PFSK-1 (cell line): ENCODE measurements around the gene WDR43.

Source experiments
- FOXP2 ChIP-seq: optimal IDR thresholded peaks from 2 replicates; pipeline ENCODE3; 2011; ENCODE audit warnings: borderline replicate concordance, control low read depth, inconsistent platforms; ENCODE audit not compliant: insufficient read depth; ENCODE audit errors: extremely low read length, extremely low read depth
- POLR2AphosphoS5 ChIP-seq: IDR thresholded peaks from 2 replicates; pipeline ENCODE4 v1.6.1; 2012; ENCODE audit warnings: low read depth, mild to moderate bottlenecking, control low read depth, low read length, moderate library complexity
- SIN3A ChIP-seq: IDR thresholded peaks from 2 replicates; pipeline ENCODE4 v1.6.1; 2012; ENCODE audit warnings: mild to moderate bottlenecking, low read length, moderate library complexity, borderline replicate concordance; ENCODE audit not compliant: insufficient read depth
- TAF1 ChIP-seq: IDR thresholded peaks from 2 replicates; pipeline ENCODE4 v1.6.1; 2012; ENCODE audit warnings: low read length, control low read depth, borderline replicate concordance; ENCODE audit not compliant: insufficient read depth
- TF ChIP-seq, protein P1 (sequence below), 2 experiments: IDR thresholded peaks; 2 replicates each; pipeline versions ENCODE4 v1.6.1 to v1.8.0; 2011 to 2012; ENCODE audit warnings: low read depth in 2 of 2, low read length in 2 of 2, control low read depth in 1 of 2, inconsistent platforms in 1 of 2, mild to moderate bottlenecking in 1 of 2, moderate library complexity in 1 of 2; ENCODE audit not compliant: insufficient read depth in 1 of 2

Gene WDR43

DNA sequence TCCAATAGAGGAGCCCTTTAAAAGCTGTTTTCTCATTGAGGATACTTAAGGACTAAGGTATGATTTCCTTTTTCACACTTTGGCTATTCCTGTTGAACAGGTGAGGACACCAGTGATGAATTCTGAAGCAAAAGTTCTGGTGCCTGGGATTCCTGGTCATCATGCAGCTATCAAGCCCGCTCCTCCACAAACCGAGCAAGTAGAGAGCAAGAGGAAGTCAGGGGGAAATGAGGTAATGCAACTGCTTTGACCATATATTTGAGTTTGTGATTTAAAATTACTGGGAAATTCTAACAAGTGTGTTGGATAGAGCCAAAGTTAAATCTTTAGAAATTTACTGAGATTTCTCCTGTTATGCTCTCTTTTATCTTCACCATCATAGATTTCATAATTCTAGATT is 33.0 kb downstream of the WDR43 start:
- TF ChIP-seq, protein P1, sequence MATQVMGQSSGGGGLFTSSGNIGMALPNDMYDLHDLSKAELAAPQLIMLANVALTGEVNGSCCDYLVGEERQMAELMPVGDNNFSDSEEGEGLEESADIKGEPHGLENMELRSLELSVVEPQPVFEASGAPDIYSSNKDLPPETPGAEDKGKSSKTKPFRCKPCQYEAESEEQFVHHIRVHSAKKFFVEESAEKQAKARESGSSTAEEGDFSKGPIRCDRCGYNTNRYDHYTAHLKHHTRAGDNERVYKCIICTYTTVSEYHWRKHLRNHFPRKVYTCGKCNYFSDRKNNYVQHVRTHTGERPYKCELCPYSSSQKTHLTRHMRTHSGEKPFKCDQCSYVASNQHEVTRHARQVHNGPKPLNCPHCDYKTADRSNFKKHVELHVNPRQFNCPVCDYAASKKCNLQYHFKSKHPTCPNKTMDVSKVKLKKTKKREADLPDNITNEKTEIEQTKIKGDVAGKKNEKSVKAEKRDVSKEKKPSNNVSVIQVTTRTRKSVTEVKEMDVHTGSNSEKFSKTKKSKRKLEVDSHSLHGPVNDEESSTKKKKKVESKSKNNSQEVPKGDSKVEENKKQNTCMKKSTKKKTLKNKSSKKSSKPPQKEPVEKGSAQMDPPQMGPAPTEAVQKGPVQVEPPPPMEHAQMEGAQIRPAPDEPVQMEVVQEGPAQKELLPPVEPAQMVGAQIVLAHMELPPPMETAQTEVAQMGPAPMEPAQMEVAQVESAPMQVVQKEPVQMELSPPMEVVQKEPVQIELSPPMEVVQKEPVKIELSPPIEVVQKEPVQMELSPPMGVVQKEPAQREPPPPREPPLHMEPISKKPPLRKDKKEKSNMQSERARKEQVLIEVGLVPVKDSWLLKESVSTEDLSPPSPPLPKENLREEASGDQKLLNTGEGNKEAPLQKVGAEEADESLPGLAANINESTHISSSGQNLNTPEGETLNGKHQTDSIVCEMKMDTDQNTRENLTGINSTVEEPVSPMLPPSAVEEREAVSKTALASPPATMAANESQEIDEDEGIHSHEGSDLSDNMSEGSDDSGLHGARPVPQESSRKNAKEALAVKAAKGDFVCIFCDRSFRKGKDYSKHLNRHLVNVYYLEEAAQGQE (IDR thresholded peaks at IDR 0.05; ENCODE audit: insufficient read depth in 1 of 2, low read depth in 2 of 2, low read length in 2 of 2) = no peak
- TF ChIP-seq TAF1 (no peak), FOXP2 (no peak), SIN3A (no peak), POLR2AphosphoS5 (no peak)

DNA sequence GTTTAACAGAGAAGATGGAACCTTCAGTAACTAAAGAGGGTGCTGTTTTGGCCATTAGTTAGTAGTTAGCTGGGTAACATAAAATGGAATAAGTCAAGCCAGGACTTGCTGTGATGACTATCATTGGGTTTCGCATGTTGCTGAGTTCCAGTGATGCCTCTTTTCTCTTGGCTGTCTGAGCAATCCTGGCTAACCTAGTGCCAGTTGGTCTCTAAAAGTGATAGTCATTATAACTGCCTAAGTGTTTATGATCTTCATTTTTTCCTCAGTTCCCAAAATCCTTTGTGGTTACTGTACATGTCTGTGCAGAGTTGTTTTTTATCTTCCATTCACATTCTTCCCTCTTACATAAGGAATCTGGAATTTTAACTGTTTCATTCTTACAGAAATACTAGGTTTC is 33.4 kb downstream of the WDR43 start:
- TF ChIP-seq FOXP2 = no peak
- TF ChIP-seq TAF1 = no peak
- no peak for TF ChIP-seq POLR2AphosphoS5
- TF ChIP-seq, protein P1 (IDR thresholded peaks at IDR 0.05; ENCODE audit: insufficient read depth in 1 of 2, low read depth in 2 of 2, low read length in 2 of 2) = no peak
- no peak for TF ChIP-seq SIN3A

DNA sequence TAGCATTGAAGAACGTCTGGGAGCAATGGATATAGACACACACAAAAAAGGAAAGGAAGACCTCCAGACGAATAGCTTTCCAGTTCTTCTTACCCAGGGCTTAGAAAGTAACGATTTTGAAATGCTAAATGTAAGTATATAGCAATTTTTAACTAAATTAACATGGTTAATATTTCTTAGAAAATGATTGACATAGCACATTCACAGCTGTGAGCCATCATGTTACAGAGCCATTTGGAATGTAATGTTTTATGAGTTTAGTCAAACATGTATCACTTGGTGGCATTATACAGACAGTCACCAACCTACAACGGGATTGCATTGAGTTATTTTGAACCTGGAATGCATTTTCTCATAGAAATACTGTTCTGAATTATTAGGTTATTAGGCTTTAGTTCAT is 35.1 kb downstream of the WDR43 start:
- no peak for TF ChIP-seq POLR2AphosphoS5
- TF ChIP-seq, protein P1 (IDR thresholded peaks at IDR 0.05; ENCODE audit: insufficient read depth in 1 of 2, low read depth in 2 of 2, low read length in 2 of 2) = no peak
- no peak for TF ChIP-seq FOXP2
- TF ChIP-seq TAF1 = no peak
- no peak for TF ChIP-seq SIN3A

- TF ChIP-seq FOXP2 (no peak), POLR2AphosphoS5 (no peak)
Measured at GRCh38 chr2:28930205-28930604, 35.7 kb downstream of the WDR43 start.

- TF ChIP-seq POLR2AphosphoS5 (no peak), SIN3A (no peak), FOXP2 (no peak), TAF1 (no peak)
- TF ChIP-seq, protein P1 (IDR thresholded peaks at IDR 0.05; ENCODE audit: insufficient read depth in 1 of 2, low read depth in 2 of 2, low read length in 2 of 2) = no peak
Measured at GRCh38 chr2:28934769-28935168, 40.3 kb downstream of the WDR43 start.
